ENCODE data around the gene HAUS8. TPM values are rescaled to one million over a fixed set of nuclear protein-coding genes. Genes with fewer than 3 reads are reported as not detected.
A peak's percentile ranks its signal among the peaks of the same experiment; 100 is the strongest.

The HAUS8 gene
- total and polyA plus RNA-seq, 9 of the 15 experiments (the other 6 are each of a cell fraction or from before 2014, with no cell fraction given): 20.5 to 53.2 (median 36.0) TPM

DNA sequence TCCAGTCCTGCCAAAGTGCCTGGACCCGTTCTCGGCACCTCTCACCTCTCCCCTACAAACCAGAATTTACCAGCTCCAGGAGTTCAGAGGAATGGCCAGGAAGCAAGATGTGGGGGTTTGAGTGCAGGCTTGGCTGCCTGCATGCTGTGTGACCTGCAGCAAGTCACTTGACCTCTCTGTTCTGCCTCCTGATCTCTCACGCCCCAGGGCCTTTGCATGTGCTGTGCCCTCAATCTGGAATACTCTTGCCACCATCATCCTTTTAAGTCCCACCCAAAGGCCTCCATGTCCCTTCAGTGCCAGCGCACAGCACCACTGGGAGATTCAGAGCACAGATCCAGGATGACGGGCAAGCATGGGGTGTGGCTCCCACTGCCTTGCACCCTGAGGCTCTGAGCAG is 43.7 kb upstream of the HAUS8 start (continued):
- TF ChIP-seq RB1 (IDR thresholded peaks at IDR 0.05; ENCODE audit: low read depth) (no peak), MNT (conservative IDR thresholded peaks at IDR 0.05) (no peak), ATF1 (CRISPR knock-in tag; IDR thresholded peaks at IDR 0.05) (no peak), ATF1 (tag; IDR thresholded peaks at IDR 0.05) (no peak), ZNF282 (CRISPR knock-in tag; IDR thresholded peaks at IDR 0.05) (no peak), BCOR (IDR thresholded peaks at IDR 0.05) (peak; percentile 97), KAT2B (IDR thresholded peaks at IDR 0.05; ENCODE audit: low read depth, low read length) (no peak), RBM39 (optimal IDR thresholded peaks at IDR 0.05; ENCODE audit: low read depth, low read length) (no peak), ZNF184 (CRISPR knock-in tag; IDR thresholded peaks at IDR 0.05) (no peak), RFX7 (CRISPR knock-in tag; IDR thresholded peaks at IDR 0.05) (no peak), ZNF3 (CRISPR knock-in tag; IDR thresholded peaks at IDR 0.05) (no peak), ZNF695 (CRISPR knock-in tag; IDR thresholded peaks at IDR 0.05) (no peak), CXXC5 (CRISPR knock-in tag; IDR thresholded peaks at IDR 0.05) (no peak), NFYB (IDR thresholded peaks at IDR 0.05; ENCODE audit: extremely low read depth, insufficient read length) (no peak), KDM1A (IDR thresholded peaks at IDR 0.05) (peak; percentile 62 to 83), RBM25 (IDR thresholded peaks at IDR 0.05; ENCODE audit: low read depth, low read length, severe bottlenecking) (peak; percentile 97), SREBF2 (CRISPR knock-in tag; IDR thresholded peaks at IDR 0.05) (no peak), SMARCA5 (IDR thresholded peaks at IDR 0.05) (peak; percentile 99), TCFL5 (CRISPR knock-in tag; conservative IDR thresholded peaks at IDR 0.05) (no peak), PTBP1 (IDR thresholded peaks at IDR 0.05; ENCODE audit: low read depth, low read length) (peak; percentile 96), ZNF77 (CRISPR knock-in tag; IDR thresholded peaks at IDR 0.05) (no peak), CHD2 (IDR thresholded peaks at IDR 0.05; ENCODE audit: low read depth, low read length) (no peak), CBX1 (IDR thresholded peaks at IDR 0.05; ENCODE audit: low read depth) (peak; percentile 88; the same call in 1 of the 2 replicates), RHOXF2B (CRISPR knock-in tag; conservative IDR thresholded peaks at IDR 0.05) (no peak), DDX20 (tag; IDR thresholded peaks at IDR 0.05; ENCODE audit: low read depth) (no peak)
- TF ChIP-seq, protein P1, sequence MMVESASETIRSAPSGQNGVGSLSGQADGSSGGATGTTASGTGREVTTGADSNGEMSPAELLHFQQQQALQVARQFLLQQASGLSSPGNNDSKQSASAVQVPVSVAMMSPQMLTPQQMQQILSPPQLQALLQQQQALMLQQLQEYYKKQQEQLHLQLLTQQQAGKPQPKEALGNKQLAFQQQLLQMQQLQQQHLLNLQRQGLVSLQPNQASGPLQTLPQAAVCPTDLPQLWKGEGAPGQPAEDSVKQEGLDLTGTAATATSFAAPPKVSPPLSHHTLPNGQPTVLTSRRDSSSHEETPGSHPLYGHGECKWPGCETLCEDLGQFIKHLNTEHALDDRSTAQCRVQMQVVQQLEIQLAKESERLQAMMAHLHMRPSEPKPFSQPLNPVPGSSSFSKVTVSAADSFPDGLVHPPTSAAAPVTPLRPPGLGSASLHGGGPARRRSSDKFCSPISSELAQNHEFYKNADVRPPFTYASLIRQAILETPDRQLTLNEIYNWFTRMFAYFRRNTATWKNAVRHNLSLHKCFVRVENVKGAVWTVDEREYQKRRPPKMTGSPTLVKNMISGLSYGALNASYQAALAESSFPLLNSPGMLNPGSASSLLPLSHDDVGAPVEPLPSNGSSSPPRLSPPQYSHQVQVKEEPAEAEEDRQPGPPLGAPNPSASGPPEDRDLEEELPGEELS (CRISPR knock-in tag; IDR thresholded peaks at IDR 0.05; ENCODE audit: borderline replicate concordance): no peak
- TF ChIP-seq, protein P2, sequence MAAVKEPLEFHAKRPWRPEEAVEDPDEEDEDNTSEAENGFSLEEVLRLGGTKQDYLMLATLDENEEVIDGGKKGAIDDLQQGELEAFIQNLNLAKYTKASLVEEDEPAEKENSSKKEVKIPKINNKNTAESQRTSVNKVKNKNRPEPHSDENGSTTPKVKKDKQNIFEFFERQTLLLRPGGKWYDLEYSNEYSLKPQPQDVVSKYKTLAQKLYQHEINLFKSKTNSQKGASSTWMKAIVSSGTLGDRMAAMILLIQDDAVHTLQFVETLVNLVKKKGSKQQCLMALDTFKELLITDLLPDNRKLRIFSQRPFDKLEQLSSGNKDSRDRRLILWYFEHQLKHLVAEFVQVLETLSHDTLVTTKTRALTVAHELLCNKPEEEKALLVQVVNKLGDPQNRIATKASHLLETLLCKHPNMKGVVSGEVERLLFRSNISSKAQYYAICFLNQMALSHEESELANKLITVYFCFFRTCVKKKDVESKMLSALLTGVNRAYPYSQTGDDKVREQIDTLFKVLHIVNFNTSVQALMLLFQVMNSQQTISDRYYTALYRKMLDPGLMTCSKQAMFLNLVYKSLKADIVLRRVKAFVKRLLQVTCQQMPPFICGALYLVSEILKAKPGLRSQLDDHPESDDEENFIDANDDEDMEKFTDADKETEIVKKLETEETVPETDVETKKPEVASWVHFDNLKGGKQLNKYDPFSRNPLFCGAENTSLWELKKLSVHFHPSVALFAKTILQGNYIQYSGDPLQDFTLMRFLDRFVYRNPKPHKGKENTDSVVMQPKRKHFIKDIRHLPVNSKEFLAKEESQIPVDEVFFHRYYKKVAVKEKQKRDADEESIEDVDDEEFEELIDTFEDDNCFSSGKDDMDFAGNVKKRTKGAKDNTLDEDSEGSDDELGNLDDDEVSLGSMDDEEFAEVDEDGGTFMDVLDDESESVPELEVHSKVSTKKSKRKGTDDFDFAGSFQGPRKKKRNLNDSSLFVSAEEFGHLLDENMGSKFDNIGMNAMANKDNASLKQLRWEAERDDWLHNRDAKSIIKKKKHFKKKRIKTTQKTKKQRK (IDR thresholded peaks at IDR 0.05; ENCODE audit: borderline replicate concordance, low read depth, low read length): no peak
